GM23248 (cell line): Measurements from ENCODE around the gene SLC9C1. TPM values are rescaled to one million over a fixed set of nuclear protein-coding genes. Genes with fewer than 3 reads are reported as not detected.

ENCODE experiments used
- DNase-seq: peaks from one replicate; pipeline ENCODE4 v3.0.0-alpha.2; 2015
- H2AFZ ChIP-seq: fragments of 200-600 bp; sonication (generic); 2 replicates; pipeline ENCODE4 v1.6.1; 2016; ENCODE audit warnings: antibody characterized with exemption
- H3F3A ChIP-seq: fragments of 200-600 bp; sonication (generic); 2 replicates; pipeline ENCODE4 v1.6.1; 2016; ENCODE audit warnings: mild to moderate bottlenecking, antibody characterized with exemption, mixed run types; ENCODE audit not compliant: insufficient read depth
- H3K27ac ChIP-seq: fragments of 200-600 bp; sonication (generic); 2 replicates; pipeline ENCODE4 v1.5.1; 2016; ENCODE audit warnings: mild to moderate bottlenecking
- H3K27me3 ChIP-seq: fragments of 200-600 bp; sonication (generic); replicated peaks from 2 replicates; pipeline ENCODE4 v1.6.1; 2016; ENCODE audit warnings: mild to moderate bottlenecking; ENCODE audit not compliant: insufficient read depth
- H3K36me3 ChIP-seq: fragments of 200-600 bp; sonication (generic); 2 replicates; pipeline ENCODE4 v1.6.1; 2016; ENCODE audit warnings: low read depth, mild to moderate bottlenecking
- H3K4me1 ChIP-seq: fragments of 200-600 bp; sonication (generic); 2 replicates; pipeline ENCODE4 v1.6.1; 2016; ENCODE audit warnings: mild to moderate bottlenecking; ENCODE audit not compliant: insufficient read depth
- H3K4me2 ChIP-seq: fragments of 200-600 bp; sonication (generic); one replicate; pipeline ENCODE4 v1.6.1; 2016; ENCODE audit warnings: mild to moderate bottlenecking; ENCODE audit not compliant: unreplicated experiment
- H3K4me3 ChIP-seq: fragments of 200-600 bp; sonication (generic); 2 replicates; pipeline ENCODE4 v1.5.1; 2016; ENCODE audit warnings: mild to moderate bottlenecking
- H3K79me2 ChIP-seq: fragments of 200-600 bp; sonication (generic); 2 replicates; pipeline ENCODE4 v1.6.1; 2016; ENCODE audit warnings: mild to moderate bottlenecking; ENCODE audit not compliant: insufficient read depth
- H3K9ac ChIP-seq: fragments of 200-600 bp; sonication (generic); 2 replicates; pipeline ENCODE4 v1.6.1; 2016; ENCODE audit warnings: mild to moderate bottlenecking
- H3K9me2 ChIP-seq: fragments of 200-600 bp; sonication (generic); 2 replicates; pipeline ENCODE4 v1.6.1; 2016; ENCODE audit warnings: mixed run types, mild to moderate bottlenecking, moderate library complexity; ENCODE audit not compliant: insufficient read depth
- H3K9me3 ChIP-seq: fragments of 200-600 bp; sonication (generic); one replicate; pipeline ENCODE4 v1.6.1; 2017; ENCODE audit warnings: low read depth
- H4K20me1 ChIP-seq: fragments of 200-600 bp; sonication (generic); 2 replicates; pipeline ENCODE4 v1.6.0; 2016; ENCODE audit not compliant: insufficient read depth
- EZH2 ChIP-seq: fragments of 200-600 bp; sonication (generic); IDR thresholded peaks from 2 replicates; pipeline ENCODE4 v1.6.1; 2018; ENCODE audit warnings: antibody characterized with exemption, mild to moderate bottlenecking; ENCODE audit not compliant: insufficient read depth, poor library complexity, severe bottlenecking
- EZH2phosphoT487 ChIP-seq: fragments of 200-600 bp; sonication (generic); IDR thresholded peaks from 2 replicates; pipeline ENCODE4 v1.6.1; 2018; ENCODE audit warnings: antibody characterized with exemption, moderate library complexity, mild to moderate bottlenecking, low read depth; ENCODE audit not compliant: insufficient read depth
- WGBS, 2 experiments: methylation state at CpG; one replicate each; pipeline ENCODE4 v1.1.6; 2015 to 2017; ENCODE audit warnings: low lambda C conversion rate in 2 of 2, low coverage in 1 of 2; ENCODE audit errors: missing lambda C conversion rate in 2 of 2; 5-methylcytosine and 5-hydroxymethylcytosine counted together
- in situ Hi-C: fragments of 300-500 bp; cut with MboI; formaldehyde crosslinking; loops from 2 replicates; pipeline ENCODE4 v1.15.0; 2020
- polyA plus RNA-seq: library from polyadenylated mRNA; unstranded; fragments of >200 nt; fragmentation: Nextera tagmentation; extraction: Ambion mirVana; gene quantifications from 2 replicates; pipeline ENCODE4 v1.2.1, GENCODE V29; 2016
- total RNA-seq: library from RNA; depleted of rRNA; stranded (reverse); fragments of >200 nt; shearing (Covaris generic); gene quantifications from 2 replicates; pipeline ENCODE4 v1.2.3, GENCODE V29; 2014

SLC9C1 gene
- total and polyA plus RNA-seq, 2 experiments from 2014 or later, result not detected

DNA sequence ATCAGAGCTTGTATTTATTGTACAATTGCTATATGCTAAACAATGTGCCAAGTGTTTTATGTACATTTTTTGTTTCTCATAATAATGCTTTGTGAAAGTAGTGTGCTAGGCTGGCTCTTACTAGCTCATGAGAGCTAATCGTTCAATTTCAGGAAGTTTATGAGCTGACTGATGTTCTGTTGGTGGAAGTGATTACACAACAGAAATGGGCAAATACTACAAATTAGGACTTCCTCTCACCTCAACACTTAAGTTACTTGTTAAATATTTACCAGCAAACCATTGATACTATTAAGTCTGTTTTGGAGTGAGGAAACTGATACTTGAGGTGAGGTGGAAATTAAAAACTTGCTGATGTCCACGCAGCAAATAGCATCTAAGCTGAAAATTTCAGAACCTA is 32.3 kb downstream of the SLC9C1 start:
- in situ Hi-C loops, result no loop called here

DNA sequence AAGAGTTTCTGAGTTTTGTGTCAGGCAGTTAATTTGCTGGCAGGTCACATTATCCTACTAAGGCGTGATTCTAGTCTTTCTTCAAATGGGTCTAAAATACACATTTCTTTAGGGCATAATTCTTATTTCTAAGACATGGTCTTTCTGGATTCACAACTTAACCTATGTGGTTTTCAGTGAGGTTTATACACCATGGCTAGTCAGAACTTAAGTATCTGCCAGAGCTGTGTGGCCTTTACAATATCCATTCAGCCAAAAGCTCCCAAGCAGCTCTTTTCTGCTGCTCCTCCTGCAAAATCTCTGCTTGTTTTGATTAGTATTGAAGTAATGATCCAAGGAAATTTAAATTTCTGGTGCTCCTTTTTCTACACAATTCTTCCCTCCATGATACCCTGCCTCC is 33.5 kb downstream of the SLC9C1 start:
- Histone ChIP-seq H3K27ac (no peak overlapping the region), H3F3A (no peaks in the 10 kb centered on the region), H3K9ac (no peak overlapping the region), H3K4me2 (no peak overlapping the region), H3K79me2 (no peaks in the 10 kb centered on the region), H3K27me3 (peaks cover 4% of the 10 kb centered on the region; the same call in 1 of the 2 replicates), H3K9me2 (no peaks in the 10 kb centered on the region), H3K36me3 (no peaks in the 10 kb centered on the region), H2AFZ (no peak overlapping the region), H4K20me1 (no peaks in the 10 kb centered on the region), H3K9me3 (no peaks in the 10 kb centered on the region), H3K4me3 (no peak overlapping the region), H3K4me1 (no peaks in the 10 kb centered on the region)
- 33 to 36% methylated on average over 1 of the region's 1 CpG for WGBS, 2 experiments
- DNase-seq, result no peak
- in situ Hi-C loops, result no loop called here
- no peak for TF ChIP-seq EZH2phosphoT487
- TF ChIP-seq EZH2, result no peak

More for the DNA sequence above, 32.3 kb downstream of the SLC9C1 start:
- peaks cover 4% of the 10 kb centered on the region; the same call in 1 of the 2 replicates for H3K27me3 ChIP-seq
- no peak overlapping the region for H3K4me2 ChIP-seq
- TF ChIP-seq EZH2 (no peak), EZH2phosphoT487 (no peak)
- no peaks in the 10 kb centered on the region for H3K9me3 ChIP-seq
- no peaks in the 10 kb centered on the region for H3K4me1 ChIP-seq
- no peaks in the 10 kb centered on the region for H3K9me2 ChIP-seq
- no peak overlapping the region for H3K27ac ChIP-seq
- no peaks in the 10 kb centered on the region for H4K20me1 ChIP-seq
- no peaks in the 10 kb centered on the region for H3K36me3 ChIP-seq
- H3K9ac ChIP-seq, result no peak overlapping the region
- H3K79me2 ChIP-seq, result no peaks in the 10 kb centered on the region
- DNase-seq, result no peak
- no peaks in the 10 kb centered on the region for H3F3A ChIP-seq
- H2AFZ ChIP-seq, result no peak overlapping the region
- whole genome bisulfite sequencing, 2 experiments, result 33 to 34% methylated on average over 2 of the region's 2 CpGs
- no peak overlapping the region for H3K4me3 ChIP-seq

DNA sequence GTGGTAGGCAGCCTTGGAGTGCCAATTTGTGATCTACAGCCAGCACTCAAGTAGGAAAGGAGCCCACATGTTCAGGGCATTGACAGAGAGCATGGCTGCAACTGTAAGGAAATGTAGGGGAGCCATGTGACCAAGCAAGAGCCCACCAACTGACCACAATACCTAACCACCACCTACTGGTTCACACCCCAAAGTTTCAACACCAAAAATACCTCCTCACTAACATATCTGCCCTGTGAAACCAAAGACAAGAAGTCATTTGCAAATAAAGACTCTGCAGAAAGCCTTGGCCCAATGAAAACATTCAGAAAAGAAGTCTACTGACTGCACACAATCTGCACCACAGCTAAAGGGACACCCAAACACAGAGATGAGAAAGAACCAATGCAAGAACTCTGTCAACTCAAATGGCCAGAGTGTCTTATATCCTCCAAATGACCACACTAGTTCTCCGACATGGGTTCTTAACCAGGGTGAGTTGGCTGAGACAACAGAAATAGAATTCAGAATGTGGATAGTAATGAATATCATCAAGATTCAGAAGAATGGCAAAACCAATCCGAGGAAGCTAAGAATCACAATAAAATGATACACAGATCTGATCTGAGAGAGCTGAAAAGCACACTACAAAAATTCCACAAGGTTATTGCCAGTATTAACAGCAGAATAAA is 40.6 kb downstream of the SLC9C1 start:
- Histone ChIP-seq H3K27ac (no peak overlapping the region), H3K36me3 (no peaks in the 10 kb centered on the region), H3K9me3 (no peaks in the 10 kb centered on the region), H3F3A (no peaks in the 10 kb centered on the region), H2AFZ (no peak overlapping the region), H3K9me2 (no peaks in the 10 kb centered on the region), H3K4me2 (no peak overlapping the region), H3K27me3 (no peaks in the 10 kb centered on the region), H3K79me2 (no peaks in the 10 kb centered on the region), H3K4me1 (no peaks in the 10 kb centered on the region), H3K9ac (no peak overlapping the region), H4K20me1 (no peaks in the 10 kb centered on the region), H3K4me3 (no peak overlapping the region)
- in situ Hi-C loops, result no loop called here
- DNase-seq, result no peak
- WGBS, 2 experiments, result 16 to 34% methylated on average over 2 of the region's 2 CpGs
- TF ChIP-seq EZH2phosphoT487 (no peak), EZH2 (no peak)

DNA sequence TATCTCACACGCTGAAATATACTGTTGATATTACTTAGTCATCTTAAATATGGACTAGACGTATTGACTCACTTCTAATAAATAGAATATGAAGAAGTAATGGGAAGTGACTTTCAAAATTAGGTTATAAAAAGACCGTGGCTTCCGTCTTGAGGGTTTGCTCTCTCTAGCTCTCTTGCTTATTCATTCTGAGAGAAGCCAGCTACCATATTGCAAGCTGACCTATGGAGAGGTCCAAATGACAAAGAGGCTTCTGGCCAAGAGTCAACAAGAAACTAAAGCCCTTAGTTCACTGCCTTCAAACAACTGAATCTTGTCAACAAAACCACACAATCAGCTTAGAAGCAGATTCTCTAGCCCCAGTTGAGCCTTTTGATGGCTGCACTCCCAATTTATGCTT is 46.1 kb downstream of the SLC9C1 start:
- H3K9ac ChIP-seq, result no peak overlapping the region
- H3K4me3 ChIP-seq, result no peak overlapping the region
- TF ChIP-seq EZH2phosphoT487 (no peak), EZH2 (no peak)
- in situ Hi-C loops, result no loop called here
- WGBS, 2 experiments, result 48 to 51% methylated on average over 4 of the region's 4 CpGs
- H3K79me2 ChIP-seq, result no peaks in the 10 kb centered on the region
- no peaks in the 10 kb centered on the region for H3F3A ChIP-seq
- no peaks in the 10 kb centered on the region for H3K27me3 ChIP-seq
- no peak overlapping the region for H2AFZ ChIP-seq
- H3K9me3 ChIP-seq, result no peaks in the 10 kb centered on the region
- H3K9me2 ChIP-seq, result no peaks in the 10 kb centered on the region
- no peak overlapping the region for H3K4me2 ChIP-seq
- H3K27ac ChIP-seq, result no peak overlapping the region
- H4K20me1 ChIP-seq, result no peaks in the 10 kb centered on the region
- no peaks in the 10 kb centered on the region for H3K36me3 ChIP-seq
- no peaks in the 10 kb centered on the region for H3K4me1 ChIP-seq
- DNase-seq, result no peak
